ENCODE data around the gene IKZF5. TPM values are rescaled to one million over a fixed set of nuclear protein-coding genes. Genes with fewer than 3 reads are reported as not detected.

The IKZF5 gene
- total RNA-seq, 1 experiment from 2014 or later = 14.8 TPM

DNA sequence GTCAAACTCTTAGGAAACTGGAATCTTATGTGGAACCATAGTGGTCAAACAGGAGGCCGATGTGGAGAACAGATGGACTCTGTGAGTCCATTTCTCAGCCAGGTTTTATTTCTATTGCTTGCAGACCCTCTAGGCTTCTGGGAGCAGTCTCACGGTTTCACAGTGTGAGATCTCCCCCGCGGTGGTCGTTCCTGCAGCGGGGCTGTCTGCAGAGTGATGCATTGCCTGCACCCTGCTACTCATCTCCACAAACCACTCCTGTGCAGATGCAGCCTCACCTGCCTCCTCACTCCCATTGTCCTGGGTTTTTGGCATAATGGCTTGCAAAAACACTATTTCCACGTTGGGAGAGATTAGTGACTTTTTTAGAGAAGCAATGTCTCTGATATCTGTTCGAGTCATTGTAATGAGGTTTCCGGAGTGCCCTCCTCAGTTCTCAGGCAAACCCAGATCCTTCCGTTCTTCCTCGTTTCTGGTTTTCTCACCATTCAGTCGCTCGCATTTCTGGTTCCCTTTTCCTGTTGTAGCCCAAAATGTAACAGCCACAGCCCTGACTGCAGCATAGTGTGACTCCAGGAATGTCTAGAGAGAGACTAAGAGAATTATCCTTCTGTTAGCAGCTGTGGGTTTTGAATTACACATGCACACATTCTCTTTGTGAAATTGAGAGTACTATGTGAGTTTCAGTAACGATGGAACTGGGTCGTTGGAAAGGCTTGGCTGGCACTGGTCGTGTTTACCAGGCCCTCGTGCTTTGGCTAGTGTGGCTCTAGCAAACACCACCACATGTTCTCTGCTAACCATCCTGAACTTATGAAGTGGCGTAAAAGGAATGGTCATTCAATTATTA, 30.4 kb upstream of the IKZF5 start:
- Histone ChIP-seq H3K4me2 (ENCODE audit: low read depth, low read length, poor library complexity, severe bottlenecking) (no peak overlapping the region), H3K27me3 (ENCODE audit: low read length) (no peaks in the 10 kb centered on the region), H3K27ac (ENCODE audit: low read length) (no peak overlapping the region), H3K9ac (ENCODE audit: low read length) (no peak overlapping the region), H3K9me3 (ENCODE audit: low read length) (no peaks in the 10 kb centered on the region), H4K20me1 (ENCODE audit: insufficient read depth, low read depth, low read length) (no peaks in the 10 kb centered on the region), H3K4me1 (ENCODE audit: low read length) (peaks cover 3% of the 10 kb centered on the region), H3K79me2 (ENCODE audit: low read length) (no peaks in the 10 kb centered on the region), H3K4me3 (ENCODE audit: low read length) (no peak overlapping the region), H3K36me3 (ENCODE audit: insufficient read depth, low read length) (no peaks in the 10 kb centered on the region), H3K9me2 (replicated peaks; ENCODE audit: insufficient read depth, low read length) (no peaks in the 10 kb centered on the region), H2AFZ (ENCODE audit: low read length) (no peak overlapping the region)
- no peak for DNase-seq

- Histone ChIP-seq H3K9me2 (replicated peaks; ENCODE audit: insufficient read depth, low read length) (no peaks in the 10 kb centered on the region), H3K4me3 (ENCODE audit: low read length) (no peak overlapping the region), H3K27me3 (ENCODE audit: low read length) (no peaks in the 10 kb centered on the region), H3K9me3 (ENCODE audit: low read length) (no peaks in the 10 kb centered on the region), H4K20me1 (ENCODE audit: insufficient read depth, low read depth, low read length) (no peaks in the 10 kb centered on the region), H3K4me2 (ENCODE audit: low read depth, low read length, poor library complexity, severe bottlenecking) (no peak overlapping the region), H3K79me2 (ENCODE audit: low read length) (no peaks in the 10 kb centered on the region), H3K27ac (ENCODE audit: low read length) (no peak overlapping the region), H2AFZ (ENCODE audit: low read length) (no peak overlapping the region), H3K9ac (ENCODE audit: low read length) (no peak overlapping the region), H3K36me3 (ENCODE audit: insufficient read depth, low read length) (no peaks in the 10 kb centered on the region), H3K4me1 (ENCODE audit: low read length) (no peaks in the 10 kb centered on the region)
- no peak for DNase-seq
Measured at GRCh38 chr10:123035467-123036086, 27.0 kb upstream of the IKZF5 start.

DNA sequence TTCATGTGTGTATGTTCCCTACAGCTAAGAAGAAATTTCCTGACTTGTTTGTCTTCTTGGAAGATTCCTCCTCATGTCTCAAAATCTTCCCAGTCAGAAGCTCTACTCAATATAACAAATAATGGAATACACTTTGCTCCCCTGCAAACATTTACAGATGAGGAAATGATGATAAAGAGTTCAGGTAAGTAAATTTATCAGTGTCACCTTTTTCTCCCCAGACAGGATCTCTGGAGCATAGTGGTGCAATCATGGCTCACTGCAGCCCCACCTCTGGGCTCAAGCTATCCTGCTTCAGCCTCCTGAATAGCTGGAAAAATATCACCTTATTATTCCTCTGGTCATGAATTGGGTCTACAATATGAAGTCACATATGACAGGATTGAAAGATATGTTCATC, 25.7 kb upstream of the IKZF5 start:
- H3K9me3 ChIP-seq (ENCODE audit: low read length) = no peaks in the 10 kb centered on the region
- H3K79me2 ChIP-seq (ENCODE audit: low read length) = no peaks in the 10 kb centered on the region
- no peaks in the 10 kb centered on the region for H3K4me1 ChIP-seq (ENCODE audit: low read length)
- H3K4me2 ChIP-seq (ENCODE audit: low read depth, low read length, poor library complexity, severe bottlenecking) = no peak overlapping the region
- no peaks in the 10 kb centered on the region for H3K36me3 ChIP-seq (ENCODE audit: insufficient read depth, low read length)
- H3K27me3 ChIP-seq (ENCODE audit: low read length) = no peaks in the 10 kb centered on the region
- H3K27ac ChIP-seq (ENCODE audit: low read length) = no peak overlapping the region
- DNase-seq = no peak
- H3K9me2 ChIP-seq (replicated peaks; ENCODE audit: insufficient read depth, low read length) = no peaks in the 10 kb centered on the region
- no peak overlapping the region for H2AFZ ChIP-seq (ENCODE audit: low read length)
- H4K20me1 ChIP-seq (ENCODE audit: insufficient read depth, low read depth, low read length) = no peaks in the 10 kb centered on the region
- no peak overlapping the region for H3K4me3 ChIP-seq (ENCODE audit: low read length)
- H3K9ac ChIP-seq (ENCODE audit: low read length) = no peak overlapping the region

GRCh38 chr10:123031124-123031523, 22.5 kb upstream of the IKZF5 start:
- DNase-seq = no peak
- Histone ChIP-seq H3K4me3 (ENCODE audit: low read length) (no peak overlapping the region), H3K4me1 (ENCODE audit: low read length) (no peaks in the 10 kb centered on the region), H3K36me3 (ENCODE audit: insufficient read depth, low read length) (no peaks in the 10 kb centered on the region), H3K9me2 (replicated peaks; ENCODE audit: insufficient read depth, low read length) (no peaks in the 10 kb centered on the region), H3K9ac (ENCODE audit: low read length) (no peak overlapping the region), H3K27me3 (ENCODE audit: low read length) (no peaks in the 10 kb centered on the region), H3K4me2 (ENCODE audit: low read depth, low read length, poor library complexity, severe bottlenecking) (no peak overlapping the region), H4K20me1 (ENCODE audit: insufficient read depth, low read depth, low read length) (no peaks in the 10 kb centered on the region), H3K79me2 (ENCODE audit: low read length) (no peaks in the 10 kb centered on the region), H3K27ac (ENCODE audit: low read length) (no peak overlapping the region), H2AFZ (ENCODE audit: low read length) (no peak overlapping the region), H3K9me3 (ENCODE audit: low read length) (no peaks in the 10 kb centered on the region)

DNA sequence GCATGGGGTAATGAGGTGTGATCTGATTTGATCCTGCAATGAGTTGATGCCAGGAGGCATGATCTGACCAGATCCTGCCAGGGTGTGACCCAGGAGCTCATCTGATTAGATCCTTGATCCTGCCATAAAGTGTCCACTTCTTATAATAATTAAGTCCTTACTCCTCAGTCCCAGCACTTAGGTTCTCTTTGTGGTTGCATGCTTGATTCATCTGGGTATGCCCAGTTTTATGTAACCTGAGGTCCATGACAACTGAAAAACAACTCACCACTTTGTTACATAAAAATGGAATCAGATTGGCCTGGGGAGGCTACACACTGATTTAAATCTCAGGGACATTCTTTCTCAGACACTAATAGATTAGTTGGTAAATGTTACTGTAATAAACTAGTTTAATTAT, 19.3 kb upstream of the IKZF5 start:
- Histone ChIP-seq H3K9me3 (ENCODE audit: low read length) (no peaks in the 10 kb centered on the region), H3K27me3 (ENCODE audit: low read length) (no peaks in the 10 kb centered on the region), H3K27ac (ENCODE audit: low read length) (no peak overlapping the region), H3K4me1 (ENCODE audit: low read length) (no peaks in the 10 kb centered on the region), H3K36me3 (ENCODE audit: insufficient read depth, low read length) (no peaks in the 10 kb centered on the region), H3K9me2 (replicated peaks; ENCODE audit: insufficient read depth, low read length) (no peaks in the 10 kb centered on the region), H2AFZ (ENCODE audit: low read length) (no peak overlapping the region), H3K4me3 (ENCODE audit: low read length) (no peak overlapping the region), H3K79me2 (ENCODE audit: low read length) (no peaks in the 10 kb centered on the region), H4K20me1 (ENCODE audit: insufficient read depth, low read depth, low read length) (no peaks in the 10 kb centered on the region), H3K4me2 (ENCODE audit: low read depth, low read length, poor library complexity, severe bottlenecking) (no peak overlapping the region), H3K9ac (ENCODE audit: low read length) (no peak overlapping the region)
- DNase-seq = no peak

DNA sequence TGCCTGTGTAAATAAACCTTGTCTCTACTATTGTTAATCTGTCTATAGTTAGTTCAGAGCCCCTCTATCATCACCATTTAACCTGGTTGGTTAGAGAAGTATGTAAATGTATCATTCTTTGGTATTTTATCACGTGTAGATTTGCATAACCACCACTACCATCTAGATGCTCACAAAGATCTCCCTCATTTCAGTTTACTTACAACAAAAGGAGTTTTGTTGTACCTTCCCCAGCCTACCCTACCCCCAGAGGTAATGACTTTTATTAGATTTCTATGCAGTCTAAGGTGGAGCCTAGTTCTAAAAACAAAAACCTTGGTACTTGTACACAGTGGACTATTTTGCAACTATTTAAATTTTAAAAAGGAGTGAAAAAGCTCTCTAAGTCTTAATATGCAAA, 17.7 kb upstream of the IKZF5 start:
- H3K27ac ChIP-seq (ENCODE audit: low read length) = no peak overlapping the region
- H4K20me1 ChIP-seq (ENCODE audit: insufficient read depth, low read depth, low read length) = no peaks in the 10 kb centered on the region
- no peak overlapping the region for H3K9ac ChIP-seq (ENCODE audit: low read length)
- H3K79me2 ChIP-seq (ENCODE audit: low read length) = no peaks in the 10 kb centered on the region
- H3K27me3 ChIP-seq (ENCODE audit: low read length) = no peaks in the 10 kb centered on the region
- DNase-seq = no peak
- no peak overlapping the region for H3K4me3 ChIP-seq (ENCODE audit: low read length)
- H3K4me1 ChIP-seq (ENCODE audit: low read length) = no peaks in the 10 kb centered on the region
- no peak overlapping the region for H3K4me2 ChIP-seq (ENCODE audit: low read depth, low read length, poor library complexity, severe bottlenecking)
- H3K9me2 ChIP-seq (replicated peaks; ENCODE audit: insufficient read depth, low read length) = no peaks in the 10 kb centered on the region
- H2AFZ ChIP-seq (ENCODE audit: low read length) = no peak overlapping the region
- H3K36me3 ChIP-seq (ENCODE audit: insufficient read depth, low read length) = no peaks in the 10 kb centered on the region
- H3K9me3 ChIP-seq (ENCODE audit: low read length) = no peaks in the 10 kb centered on the region

- Histone ChIP-seq H3K9me2 (replicated peaks; ENCODE audit: insufficient read depth, low read length) (no peaks in the 10 kb centered on the region), H3K4me2 (ENCODE audit: low read depth, low read length, poor library complexity, severe bottlenecking) (no peak overlapping the region), H3K4me1 (ENCODE audit: low read length) (no peaks in the 10 kb centered on the region), H3K36me3 (ENCODE audit: insufficient read depth, low read length) (no peaks in the 10 kb centered on the region), H3K79me2 (ENCODE audit: low read length) (no peaks in the 10 kb centered on the region), H2AFZ (ENCODE audit: low read length) (no peak overlapping the region), H3K4me3 (ENCODE audit: low read length) (no peak overlapping the region), H3K9me3 (ENCODE audit: low read length) (no peaks in the 10 kb centered on the region), H3K9ac (ENCODE audit: low read length) (no peak overlapping the region), H4K20me1 (ENCODE audit: insufficient read depth, low read depth, low read length) (0 out of 2 replicates have a peak, but pooled peaks cover 6% of the 10 kb centered on the region), H3K27ac (ENCODE audit: low read length) (no peak overlapping the region), H3K27me3 (ENCODE audit: low read length) (no peaks in the 10 kb centered on the region)
- no peak for DNase-seq
Measured at GRCh38 chr10:123024540-123024939, 15.9 kb upstream of the IKZF5 start.

DNA sequence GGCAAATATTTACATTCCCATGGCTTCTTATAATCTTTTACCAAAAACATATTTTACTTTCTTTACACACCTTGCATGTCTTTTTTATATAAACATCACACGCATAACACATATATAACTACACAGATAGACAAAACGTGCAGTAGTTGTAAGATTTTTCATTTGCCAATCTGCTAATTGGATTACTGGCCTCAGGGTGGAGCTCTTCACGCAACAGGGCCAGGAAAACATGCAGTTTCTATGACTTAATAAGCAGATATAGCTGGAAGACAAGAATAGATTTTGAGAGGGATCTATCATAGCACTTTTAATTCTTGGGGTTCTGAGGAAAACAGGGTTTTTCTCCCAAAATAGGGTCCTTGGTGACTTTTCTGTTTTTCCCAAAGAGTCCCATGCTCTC, 12.9 kb upstream of the IKZF5 start:
- Histone ChIP-seq H2AFZ (ENCODE audit: low read length) (no peak overlapping the region), H3K27ac (ENCODE audit: low read length) (no peak overlapping the region), H3K9ac (ENCODE audit: low read length) (no peak overlapping the region), H4K20me1 (ENCODE audit: insufficient read depth, low read depth, low read length) (0 out of 2 replicates have a peak, but pooled peaks cover 6% of the 10 kb centered on the region), H3K36me3 (ENCODE audit: insufficient read depth, low read length) (no peaks in the 10 kb centered on the region), H3K4me2 (ENCODE audit: low read depth, low read length, poor library complexity, severe bottlenecking) (no peak overlapping the region), H3K79me2 (ENCODE audit: low read length) (no peaks in the 10 kb centered on the region), H3K27me3 (ENCODE audit: low read length) (no peaks in the 10 kb centered on the region), H3K9me3 (ENCODE audit: low read length) (no peaks in the 10 kb centered on the region), H3K9me2 (replicated peaks; ENCODE audit: insufficient read depth, low read length) (no peaks in the 10 kb centered on the region), H3K4me3 (ENCODE audit: low read length) (no peak overlapping the region), H3K4me1 (ENCODE audit: low read length) (no peaks in the 10 kb centered on the region)
- DNase-seq = peak; percentile 51

Data from Karpas-422 (cell line).